ENCODE data around the gene MAP7.

The MAP7 gene

DNA sequence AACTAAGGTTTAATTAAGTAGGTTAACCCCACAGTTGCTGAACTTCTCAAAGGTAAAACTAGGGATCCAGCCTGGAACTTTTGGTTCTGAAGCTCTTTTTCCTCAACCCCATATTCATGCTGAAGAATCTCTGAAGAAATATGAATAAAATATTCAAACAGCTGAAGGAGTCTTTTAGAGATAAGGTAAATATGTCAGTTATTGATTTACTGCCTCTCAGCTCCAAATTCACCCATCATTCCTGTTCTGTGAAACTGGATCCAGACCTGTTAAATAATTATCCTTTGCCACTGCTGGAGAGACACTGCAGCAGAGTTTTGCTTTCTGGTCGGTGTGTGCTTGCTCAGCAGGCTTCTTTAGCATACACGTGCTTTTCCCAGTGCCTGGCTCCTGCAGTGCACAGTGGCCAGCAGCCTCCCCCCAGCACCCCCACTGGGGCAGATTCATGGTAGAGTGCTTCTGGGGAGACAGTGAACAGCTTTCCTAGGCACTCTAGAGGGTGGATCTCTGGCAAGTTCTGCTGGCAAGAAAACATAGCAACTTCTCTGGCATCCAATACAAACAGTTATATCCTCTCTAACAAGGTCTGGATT lies 198.6 kb downstream of the MAP7 start:
- Histone ChIP-seq H3K36me3 (ENCODE audit: control insufficient read depth, insufficient read depth, low read length) (no peaks in the 10 kb centered on the region), H3K9me3 (ENCODE audit: control insufficient read depth, insufficient read depth, low read length) (no peaks in the 10 kb centered on the region), H3K4me1 (ENCODE audit: control insufficient read depth, insufficient read depth, low read length) (peaks cover 8% of the 10 kb centered on the region), H3K4me3 (ENCODE audit: low read depth, low read length) (no peak overlapping the region), H3K9ac (ENCODE audit: low read depth, low read length) (no peak overlapping the region), H3K27me3 (ENCODE audit: control insufficient read depth, insufficient read depth, low read length) (no peaks in the 10 kb centered on the region)

GRCh38 chr6:136350914-136351313 lies 199.3 kb downstream of the MAP7 start:
- H3K9me3 ChIP-seq (ENCODE audit: control insufficient read depth, insufficient read depth, low read length): no peaks in the 10 kb centered on the region
- no peaks in the 10 kb centered on the region for H3K36me3 ChIP-seq (ENCODE audit: control insufficient read depth, insufficient read depth, low read length)
- H3K27me3 ChIP-seq (ENCODE audit: control insufficient read depth, insufficient read depth, low read length): no peaks in the 10 kb centered on the region
- peaks cover 8% of the 10 kb centered on the region for H3K4me1 ChIP-seq (ENCODE audit: control insufficient read depth, insufficient read depth, low read length)
- H3K4me3 ChIP-seq (ENCODE audit: low read depth, low read length): no peak overlapping the region
- H3K9ac ChIP-seq (ENCODE audit: low read depth, low read length): no peak overlapping the region

GRCh38 chr6:136347847-136348246 lies 202.4 kb downstream of the MAP7 start:
- Histone ChIP-seq H3K36me3 (ENCODE audit: control insufficient read depth, insufficient read depth, low read length) (peaks cover 5% of the 10 kb centered on the region), H3K27me3 (ENCODE audit: control insufficient read depth, insufficient read depth, low read length) (no peaks in the 10 kb centered on the region), H3K4me1 (ENCODE audit: control insufficient read depth, insufficient read depth, low read length) (peaks cover 8% of the 10 kb centered on the region), H3K4me3 (ENCODE audit: low read depth, low read length) (no peak overlapping the region), H3K9ac (ENCODE audit: low read depth, low read length) (no peak overlapping the region), H3K9me3 (ENCODE audit: control insufficient read depth, insufficient read depth, low read length) (no peaks in the 10 kb centered on the region)

- Histone ChIP-seq H3K4me3 (ENCODE audit: low read depth, low read length) (no peak overlapping the region), H3K4me1 (ENCODE audit: control insufficient read depth, insufficient read depth, low read length) (no peaks in the 10 kb centered on the region)
Observed at GRCh38 chr6:136345145-136345544, 205.1 kb downstream of the MAP7 start.

DNA sequence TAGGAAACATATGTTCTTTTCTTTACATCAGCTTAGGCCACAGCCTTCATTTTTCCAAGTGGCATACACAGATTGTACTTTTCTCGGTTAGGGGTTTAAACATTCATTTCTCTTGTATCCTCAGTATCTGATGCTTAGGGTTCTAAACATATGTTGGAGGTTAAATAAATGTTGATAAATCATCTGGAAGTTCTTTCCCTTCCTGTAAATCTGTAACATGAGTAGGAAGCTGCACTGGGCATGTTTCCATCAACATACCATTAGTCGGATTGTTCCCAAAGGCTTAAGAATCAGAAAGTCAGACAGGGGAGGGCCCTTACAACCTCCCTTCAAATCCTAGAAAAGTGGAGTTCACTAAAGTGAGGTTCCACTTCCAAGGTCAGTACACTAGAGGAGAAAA lies 205.8 kb downstream of the MAP7 start:
- H3K27me3 ChIP-seq (ENCODE audit: control insufficient read depth, insufficient read depth, low read length): no peaks in the 10 kb centered on the region
- peaks cover 5% of the 10 kb centered on the region for H3K36me3 ChIP-seq (ENCODE audit: control insufficient read depth, insufficient read depth, low read length)
- H3K9ac ChIP-seq (ENCODE audit: low read depth, low read length): no peak overlapping the region
- H3K9me3 ChIP-seq (ENCODE audit: control insufficient read depth, insufficient read depth, low read length): no peaks in the 10 kb centered on the region
- no peak overlapping the region for H3K4me3 ChIP-seq (ENCODE audit: low read depth, low read length)
- no peaks in the 10 kb centered on the region for H3K4me1 ChIP-seq (ENCODE audit: control insufficient read depth, insufficient read depth, low read length)

More at GRCh38 chr6:136345145-136345544, 205.1 kb downstream of the MAP7 start:
- peaks cover 5% of the 10 kb centered on the region for H3K36me3 ChIP-seq (ENCODE audit: control insufficient read depth, insufficient read depth, low read length)
- no peak overlapping the region for H3K9ac ChIP-seq (ENCODE audit: low read depth, low read length)
- no peaks in the 10 kb centered on the region for H3K9me3 ChIP-seq (ENCODE audit: control insufficient read depth, insufficient read depth, low read length)
- H3K27me3 ChIP-seq (ENCODE audit: control insufficient read depth, insufficient read depth, low read length): no peaks in the 10 kb centered on the region

DNA sequence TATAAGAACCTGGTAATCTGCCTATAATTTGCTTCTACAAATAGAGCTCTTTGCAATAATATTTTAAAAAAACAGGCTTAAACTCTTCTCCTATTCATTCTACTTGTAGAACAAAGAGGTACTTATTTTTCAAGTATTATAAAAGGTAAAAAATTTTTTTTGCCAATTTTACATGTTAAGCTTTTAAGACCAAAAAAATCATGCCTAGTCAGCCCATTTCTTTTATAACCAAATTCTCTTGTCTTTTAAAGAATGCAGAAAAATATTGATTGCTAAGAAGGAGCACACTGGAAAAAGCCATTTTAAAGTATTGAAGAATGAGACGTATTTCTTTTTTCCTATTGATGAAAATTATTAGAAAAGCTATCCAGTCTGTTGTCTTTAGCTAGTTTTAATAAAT lies 206.5 kb downstream of the MAP7 start:
- H3K4me3 ChIP-seq (ENCODE audit: low read depth, low read length): no peak overlapping the region
- H3K9me3 ChIP-seq (ENCODE audit: control insufficient read depth, insufficient read depth, low read length): no peaks in the 10 kb centered on the region
- H3K27me3 ChIP-seq (ENCODE audit: control insufficient read depth, insufficient read depth, low read length): no peaks in the 10 kb centered on the region
- no peaks in the 10 kb centered on the region for H3K4me1 ChIP-seq (ENCODE audit: control insufficient read depth, insufficient read depth, low read length)
- H3K36me3 ChIP-seq (ENCODE audit: control insufficient read depth, insufficient read depth, low read length): peaks cover 5% of the 10 kb centered on the region
- H3K9ac ChIP-seq (ENCODE audit: low read depth, low read length): no peak overlapping the region

DNA sequence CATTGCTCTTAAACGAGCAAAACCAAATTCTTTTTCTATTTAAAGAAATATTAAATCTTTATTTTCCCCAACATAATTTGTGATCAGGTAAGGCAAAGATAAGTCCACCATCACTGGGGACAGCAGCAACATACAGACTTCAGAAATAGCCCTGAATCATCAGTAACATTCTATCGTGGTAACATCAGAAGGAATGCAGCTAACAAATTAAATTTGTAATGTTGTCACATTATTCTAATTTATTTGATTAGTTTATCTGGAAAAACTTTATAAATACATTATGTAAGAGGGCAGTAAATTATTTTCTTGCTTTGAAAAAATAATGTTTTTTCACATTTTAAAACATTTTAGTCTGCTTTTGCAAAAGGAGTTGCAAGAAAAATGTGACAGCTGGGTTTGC lies 206.9 kb downstream of the MAP7 start:
- Histone ChIP-seq H3K36me3 (ENCODE audit: control insufficient read depth, insufficient read depth, low read length) (peaks cover 5% of the 10 kb centered on the region), H3K4me1 (ENCODE audit: control insufficient read depth, insufficient read depth, low read length) (no peaks in the 10 kb centered on the region), H3K9me3 (ENCODE audit: control insufficient read depth, insufficient read depth, low read length) (no peaks in the 10 kb centered on the region), H3K4me3 (ENCODE audit: low read depth, low read length) (no peak overlapping the region), H3K9ac (ENCODE audit: low read depth, low read length) (no peak overlapping the region), H3K27me3 (ENCODE audit: control insufficient read depth, insufficient read depth, low read length) (no peaks in the 10 kb centered on the region)

- H3K36me3 ChIP-seq (ENCODE audit: control insufficient read depth, insufficient read depth, low read length): peaks cover 5% of the 10 kb centered on the region
- no peak overlapping the region for H3K9ac ChIP-seq (ENCODE audit: low read depth, low read length)
- no peak overlapping the region for H3K4me3 ChIP-seq (ENCODE audit: low read depth, low read length)
- H3K9me3 ChIP-seq (ENCODE audit: control insufficient read depth, insufficient read depth, low read length): no peaks in the 10 kb centered on the region
- H3K27me3 ChIP-seq (ENCODE audit: control insufficient read depth, insufficient read depth, low read length): no peaks in the 10 kb centered on the region
- H3K4me1 ChIP-seq (ENCODE audit: control insufficient read depth, insufficient read depth, low read length): no peaks in the 10 kb centered on the region
Observed at GRCh38 chr6:136341967-136342366, 208.3 kb downstream of the MAP7 start.

DNA sequence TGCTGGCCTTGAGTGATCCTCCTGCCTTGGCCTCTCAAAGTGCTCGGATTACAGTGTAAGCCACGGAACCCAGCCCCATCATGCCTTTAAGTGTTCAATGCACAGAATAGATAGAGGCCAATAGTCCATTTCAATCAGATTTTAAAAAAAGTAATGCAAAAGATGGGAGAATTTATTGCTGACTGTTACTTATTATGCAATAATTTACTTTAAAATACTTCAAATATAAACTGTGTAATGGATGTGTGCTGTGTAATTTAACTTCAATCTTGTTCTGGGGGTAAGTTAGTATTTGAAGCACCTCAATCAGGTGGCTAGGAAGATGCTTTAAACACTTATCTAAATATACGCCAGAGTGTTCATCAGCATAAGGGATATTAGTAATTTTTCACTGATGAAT lies 208.9 kb downstream of the MAP7 start:
- Histone ChIP-seq H3K36me3 (ENCODE audit: control insufficient read depth, insufficient read depth, low read length) (peaks cover 5% of the 10 kb centered on the region), H3K4me1 (ENCODE audit: control insufficient read depth, insufficient read depth, low read length) (no peaks in the 10 kb centered on the region), H3K4me3 (ENCODE audit: low read depth, low read length) (no peak overlapping the region), H3K27me3 (ENCODE audit: control insufficient read depth, insufficient read depth, low read length) (no peaks in the 10 kb centered on the region), H3K9me3 (ENCODE audit: control insufficient read depth, insufficient read depth, low read length) (no peaks in the 10 kb centered on the region), H3K9ac (ENCODE audit: low read depth, low read length) (no peak overlapping the region)

DNA sequence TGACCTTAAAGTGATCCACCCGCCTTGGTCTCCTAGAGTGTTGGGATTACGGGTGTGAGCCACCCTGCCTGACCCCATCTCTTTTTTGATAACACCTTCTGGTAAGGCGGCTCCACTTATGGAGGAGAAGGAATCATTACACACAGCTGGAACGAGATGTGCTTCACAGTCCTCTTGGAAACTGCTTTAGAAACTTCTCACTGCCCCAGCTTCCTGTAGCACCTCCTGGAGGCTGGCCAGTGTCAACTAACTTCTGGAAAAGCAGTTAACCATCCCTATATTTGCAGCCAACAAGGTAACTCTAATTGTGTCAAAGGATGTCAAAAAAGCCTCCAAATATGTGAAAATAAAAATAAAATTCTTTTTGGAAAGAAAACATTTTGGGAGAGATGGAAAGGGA lies 211.7 kb downstream of the MAP7 start:
- Histone ChIP-seq H3K4me3 (ENCODE audit: low read depth, low read length) (no peak overlapping the region), H3K9me3 (ENCODE audit: control insufficient read depth, insufficient read depth, low read length) (no peaks in the 10 kb centered on the region), H3K27me3 (ENCODE audit: control insufficient read depth, insufficient read depth, low read length) (no peaks in the 10 kb centered on the region), H3K36me3 (ENCODE audit: control insufficient read depth, insufficient read depth, low read length) (no peaks in the 10 kb centered on the region), H3K9ac (ENCODE audit: low read depth, low read length) (no peak overlapping the region), H3K4me1 (ENCODE audit: control insufficient read depth, insufficient read depth, low read length) (no peaks in the 10 kb centered on the region)

DNA sequence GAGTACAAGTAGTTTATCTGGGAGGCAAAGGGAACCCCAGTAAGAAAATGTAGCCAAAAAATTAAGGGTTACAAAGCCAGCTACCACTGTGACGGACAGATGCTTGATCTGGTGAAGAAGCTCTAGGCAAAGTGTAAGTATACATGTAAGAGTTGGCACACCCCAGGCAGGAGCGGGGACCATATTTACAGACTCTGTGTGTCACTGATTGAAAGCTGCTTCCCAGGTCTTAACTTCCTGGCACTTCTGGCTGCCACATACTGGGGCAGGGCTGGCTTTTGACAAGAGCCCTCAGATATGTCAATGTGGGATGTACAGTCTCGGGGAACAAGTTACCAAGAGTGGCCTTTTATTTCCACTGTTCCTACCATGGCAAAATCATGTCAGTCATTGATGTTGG lies 212.6 kb downstream of the MAP7 start:
- Histone ChIP-seq H3K36me3 (ENCODE audit: control insufficient read depth, insufficient read depth, low read length) (no peaks in the 10 kb centered on the region), H3K27me3 (ENCODE audit: control insufficient read depth, insufficient read depth, low read length) (no peaks in the 10 kb centered on the region), H3K4me3 (ENCODE audit: low read depth, low read length) (no peak overlapping the region), H3K4me1 (ENCODE audit: control insufficient read depth, insufficient read depth, low read length) (no peaks in the 10 kb centered on the region), H3K9me3 (ENCODE audit: control insufficient read depth, insufficient read depth, low read length) (no peaks in the 10 kb centered on the region), H3K9ac (ENCODE audit: low read depth, low read length) (no peak overlapping the region)

- Histone ChIP-seq H3K36me3 (ENCODE audit: control insufficient read depth, insufficient read depth, low read length) (no peaks in the 10 kb centered on the region), H3K4me3 (ENCODE audit: low read depth, low read length) (no peak overlapping the region), H3K27me3 (ENCODE audit: control insufficient read depth, insufficient read depth, low read length) (no peaks in the 10 kb centered on the region), H3K9me3 (ENCODE audit: control insufficient read depth, insufficient read depth, low read length) (no peaks in the 10 kb centered on the region), H3K4me1 (ENCODE audit: control insufficient read depth, insufficient read depth, low read length) (no peaks in the 10 kb centered on the region), H3K9ac (ENCODE audit: low read depth, low read length) (no peak overlapping the region)
Observed at GRCh38 chr6:136337121-136337520, 213.1 kb downstream of the MAP7 start.
